PC-9 (cell line): ENCODE data around the gene TSHZ3. TPM values are rescaled to one million over a fixed set of nuclear protein-coding genes. Genes with fewer than 3 reads are reported as not detected.

Experiments
- BruUV-seq: library from RNA; stranded (reverse); fragments of 400-500 nt; replicated peaks from 2 replicates; lab custom pipeline; 2021; lab: Mats Ljungman, UMichigan
- CTCF ChIA-PET: fragments of 300-600 bp; sonication (Branson Sonifier 250); formaldehyde crosslinking; loops from one replicate; lab custom pipeline; 2022; ENCODE audit warnings: antibody characterized with exemption; lab: Charles Lee
- POLR2A ChIA-PET: fragments of 300-600 bp; sonication (Branson Sonifier 250); formaldehyde crosslinking; loops from one replicate; lab custom pipeline; 2022; ENCODE audit warnings: antibody characterized with exemption; ENCODE audit not compliant: unreplicated experiment; lab: Charles Lee
- DNase-seq, 2 experiments: peaks; one replicate each; pipeline versions ENCODE4 v3.0.0 to v3.0.0-alpha.2; 2015 to 2022; ENCODE audit warnings: mixed read lengths in 1 of 2
- H2AFZ ChIP-seq: fragments of 200-600 bp; sonication (generic); 2 replicates; pipeline ENCODE4 v1.8.1; 2017; ENCODE audit warnings: antibody characterized with exemption
- H3F3A ChIP-seq: fragments of 200-600 bp; sonication (generic); 2 replicates; pipeline ENCODE4 v1.8.1; 2017; ENCODE audit warnings: antibody characterized with exemption, mild to moderate bottlenecking, low read depth; ENCODE audit not compliant: insufficient read depth
- H3K27ac ChIP-seq: fragments of 200-600 bp; sonication (generic); 2 replicates; pipeline ENCODE4 v1.6.1; 2016; ENCODE audit warnings: mixed run types
- H3K27me3 ChIP-seq: fragments of 200-600 bp; sonication (generic); 2 replicates; pipeline ENCODE4 v1.6.1; 2016; ENCODE audit warnings: low read depth, mixed run types; ENCODE audit not compliant: insufficient read depth
- H3K36me3 ChIP-seq: fragments of 200-600 bp; sonication (generic); 2 replicates; pipeline ENCODE4 v1.6.1; 2016; ENCODE audit warnings: low read depth, mixed run types
- H3K4me1 ChIP-seq: fragments of 200-600 bp; sonication (generic); replicated peaks from 2 replicates; pipeline ENCODE4 v1.6.1; 2016; ENCODE audit warnings: mixed run types; ENCODE audit not compliant: insufficient read depth
- H3K4me2 ChIP-seq: fragments of 200-600 bp; sonication (generic); 2 replicates; pipeline ENCODE4 v1.6.1; 2017; ENCODE audit warnings: mixed run types
- H3K4me3 ChIP-seq: fragments of 200-600 bp; sonication (generic); 2 replicates; pipeline ENCODE4 v1.6.1; 2016; ENCODE audit warnings: mixed run types
- H3K79me2 ChIP-seq: fragments of 200-600 bp; sonication (generic); 2 replicates; pipeline ENCODE4 v1.6.1; 2017; ENCODE audit warnings: low read depth, mixed run types
- H3K9me2 ChIP-seq: fragments of 200-600 bp; sonication (generic); 2 replicates; pipeline ENCODE4 v1.8.1; 2017; ENCODE audit warnings: mild to moderate bottlenecking; ENCODE audit not compliant: insufficient read depth
- H3K9me3 ChIP-seq: fragments of 200-600 bp; sonication (generic); 2 replicates; pipeline ENCODE4 v1.8.1; 2016; ENCODE audit warnings: low read depth; ENCODE audit not compliant: insufficient read depth
- H4K20me1 ChIP-seq: fragments of 200-600 bp; sonication (generic); 2 replicates; pipeline ENCODE4 v1.8.1; 2017; ENCODE audit not compliant: insufficient read depth
- EZH2 ChIP-seq: fragments of 200-600 bp; sonication (generic); IDR thresholded peaks from 2 replicates; pipeline ENCODE4 v1.8.0; 2017; ENCODE audit warnings: antibody characterized with exemption, low read depth
- intact Hi-C: fragments of 100-400 bp; cut with micrococcal nuclease; formaldehyde crosslinking; loops from one replicate; pipeline ENCODE4 v1.10.0; 2022; ENCODE audit not compliant: unreplicated experiment
- total RNA-seq: library from RNA; stranded (reverse); gene quantifications from 2 replicates; pipeline ENCODE4 v1.2.3, GENCODE V29; 2021
- TF ChIP-seq, protein P1 (sequence below): fragments of 200-600 bp; sonication (generic); conservative IDR thresholded peaks from 2 replicates; pipeline ENCODE4 v1.6.1; 2017; ENCODE audit warnings: mixed run types, antibody characterized with exemption, mild to moderate bottlenecking, moderate library complexity

Gene TSHZ3
- total RNA-seq, 1 experiment from 2014 or later = not detected

DNA sequence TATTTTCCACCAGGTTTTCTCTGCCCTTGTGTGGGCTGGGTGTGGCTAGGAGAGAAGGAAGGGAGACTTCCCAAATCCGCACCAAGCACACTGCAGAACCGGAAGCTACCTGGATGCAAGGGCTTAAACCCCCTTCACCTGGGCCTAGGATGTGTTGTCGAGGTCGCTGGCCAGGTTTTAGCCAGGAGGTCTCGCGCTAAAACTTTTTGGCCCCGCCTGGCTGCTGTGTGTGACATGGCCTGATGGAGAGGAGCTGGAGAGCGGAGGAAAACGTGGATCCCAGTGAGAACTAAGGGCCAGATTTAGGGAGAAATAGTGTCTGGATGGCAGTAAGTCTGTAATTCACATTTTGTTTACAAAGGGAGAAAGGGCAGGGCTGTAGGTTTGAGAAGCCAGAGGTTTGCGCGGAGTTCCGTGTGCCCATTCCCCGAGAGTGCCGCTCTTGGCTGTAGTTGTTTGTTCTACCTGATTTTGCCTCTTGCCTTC, 3.1 kb upstream of the TSHZ3 start:
- no peak overlapping the region for H2AFZ ChIP-seq
- no peak overlapping the region for H3K27ac ChIP-seq
- H3F3A ChIP-seq = no peaks in the 10 kb centered on the region
- no peaks in the 10 kb centered on the region for H3K4me1 ChIP-seq
- intact Hi-C loops = no loop called here
- ChIA-PET CTCF (no interaction called here), POLR2A (no interaction called here)
- no peak for TF ChIP-seq EZH2
- TF ChIP-seq, protein P1, sequence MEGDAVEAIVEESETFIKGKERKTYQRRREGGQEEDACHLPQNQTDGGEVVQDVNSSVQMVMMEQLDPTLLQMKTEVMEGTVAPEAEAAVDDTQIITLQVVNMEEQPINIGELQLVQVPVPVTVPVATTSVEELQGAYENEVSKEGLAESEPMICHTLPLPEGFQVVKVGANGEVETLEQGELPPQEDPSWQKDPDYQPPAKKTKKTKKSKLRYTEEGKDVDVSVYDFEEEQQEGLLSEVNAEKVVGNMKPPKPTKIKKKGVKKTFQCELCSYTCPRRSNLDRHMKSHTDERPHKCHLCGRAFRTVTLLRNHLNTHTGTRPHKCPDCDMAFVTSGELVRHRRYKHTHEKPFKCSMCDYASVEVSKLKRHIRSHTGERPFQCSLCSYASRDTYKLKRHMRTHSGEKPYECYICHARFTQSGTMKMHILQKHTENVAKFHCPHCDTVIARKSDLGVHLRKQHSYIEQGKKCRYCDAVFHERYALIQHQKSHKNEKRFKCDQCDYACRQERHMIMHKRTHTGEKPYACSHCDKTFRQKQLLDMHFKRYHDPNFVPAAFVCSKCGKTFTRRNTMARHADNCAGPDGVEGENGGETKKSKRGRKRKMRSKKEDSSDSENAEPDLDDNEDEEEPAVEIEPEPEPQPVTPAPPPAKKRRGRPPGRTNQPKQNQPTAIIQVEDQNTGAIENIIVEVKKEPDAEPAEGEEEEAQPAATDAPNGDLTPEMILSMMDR = no peak
- H3K27me3 ChIP-seq = peaks cover 37% of the 10 kb centered on the region
- no peak overlapping the region for H3K4me3 ChIP-seq
- no peak overlapping the region for H3K4me2 ChIP-seq
- H3K9me2 ChIP-seq = no peaks in the 10 kb centered on the region
- no peaks in the 10 kb centered on the region for H4K20me1 ChIP-seq
- no peaks in the 10 kb centered on the region for H3K36me3 ChIP-seq
- no TSS peak for BruUV-seq
- no peaks in the 10 kb centered on the region for H3K9me3 ChIP-seq
- DNase-seq = no peak
- H3K79me2 ChIP-seq = no peaks in the 10 kb centered on the region

DNA sequence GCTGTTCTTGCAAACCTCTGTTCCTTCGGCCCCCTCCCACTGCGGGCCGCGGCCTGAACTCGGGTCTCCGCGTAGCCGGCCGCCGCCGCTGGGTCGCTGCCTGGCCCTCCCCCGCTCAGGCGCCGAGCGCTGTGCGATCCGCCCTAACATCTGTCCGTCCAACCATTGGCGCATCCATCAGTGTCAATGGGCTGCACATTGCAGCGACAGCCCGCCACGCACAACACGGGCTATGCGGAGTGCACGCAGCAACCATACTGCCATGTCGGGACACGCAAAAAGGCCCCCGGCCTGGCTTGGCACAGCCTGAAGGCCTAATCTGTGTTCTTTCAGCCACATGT, 2.6 kb upstream of the TSHZ3 start:
- ChIA-PET CTCF (no interaction called here), POLR2A (no interaction called here)
- no peak overlapping the region for H2AFZ ChIP-seq
- no peak overlapping the region for H3K4me3 ChIP-seq
- no peak for TF ChIP-seq EZH2
- DNase-seq = no peak
- no peaks in the 10 kb centered on the region for H3K79me2 ChIP-seq
- no peaks in the 10 kb centered on the region for H3K36me3 ChIP-seq
- no peaks in the 10 kb centered on the region for H4K20me1 ChIP-seq
- intact Hi-C loops = no loop called here
- BruUV-seq = no TSS peak
- no peaks in the 10 kb centered on the region for H3F3A ChIP-seq
- H3K9me2 ChIP-seq = no peaks in the 10 kb centered on the region
- no peaks in the 10 kb centered on the region for H3K4me1 ChIP-seq
- no peak overlapping the region for H3K27ac ChIP-seq
- no peak overlapping the region for H3K4me2 ChIP-seq
- H3K27me3 ChIP-seq = peaks cover 37% of the 10 kb centered on the region
- no peaks in the 10 kb centered on the region for H3K9me3 ChIP-seq

DNA sequence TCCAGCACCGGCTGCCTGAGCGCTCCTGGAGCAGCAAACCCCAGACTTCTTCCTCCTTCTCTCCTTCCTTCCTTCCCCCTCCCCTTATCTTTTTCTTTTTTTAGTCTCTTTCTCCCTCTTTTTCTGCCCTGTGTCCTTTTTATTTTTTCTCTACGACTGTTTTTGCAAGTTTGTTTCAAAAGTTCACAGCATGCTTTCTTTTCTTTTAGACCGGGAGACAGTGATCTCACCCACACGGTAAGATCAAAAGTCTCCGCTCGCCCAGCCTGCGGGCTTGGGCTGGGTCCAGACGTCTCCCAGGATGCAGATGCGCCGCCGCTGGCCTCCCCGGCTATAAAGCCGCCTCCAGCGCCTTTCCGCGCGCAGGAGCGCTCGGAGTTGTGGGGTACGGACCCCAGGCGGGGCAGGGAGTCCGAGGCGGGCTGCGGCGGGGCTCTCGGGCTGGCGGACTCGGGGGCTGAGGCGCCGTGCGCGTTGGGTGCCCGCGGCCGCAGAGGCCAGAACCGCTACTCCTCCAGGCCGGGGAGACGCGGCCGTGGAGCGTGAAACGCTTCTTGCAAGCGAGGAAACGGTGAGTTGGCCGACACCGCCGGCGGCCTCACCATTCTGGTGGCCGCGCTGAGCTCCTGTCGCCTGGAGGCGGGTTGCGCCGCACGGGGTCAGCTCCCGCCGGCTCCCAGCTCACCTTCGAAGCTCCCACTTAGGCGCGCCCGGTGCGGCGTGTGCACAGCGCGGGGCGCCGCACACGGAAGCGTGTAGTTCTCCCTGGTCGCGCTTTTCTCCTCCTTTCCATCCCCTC, 2.0 kb upstream of the TSHZ3 start:
- intact Hi-C loops = no loop called here
- DNase-seq = no peak
- Histone ChIP-seq H3K4me2 (no peak overlapping the region), H3K4me1 (no peaks in the 10 kb centered on the region), H3K27ac (no peak overlapping the region), H4K20me1 (no peaks in the 10 kb centered on the region), H3K27me3 (peaks cover 34% of the 10 kb centered on the region), H3K36me3 (no peaks in the 10 kb centered on the region), H3K9me2 (no peaks in the 10 kb centered on the region), H3K9me3 (no peaks in the 10 kb centered on the region), H3F3A (no peaks in the 10 kb centered on the region), H3K79me2 (no peaks in the 10 kb centered on the region), H3K4me3 (no peak overlapping the region), H2AFZ (no peak overlapping the region)
- CTCF ChIA-PET = no interaction called here
- BruUV-seq = no TSS peak
- TF ChIP-seq EZH2 = no peak
- TF ChIP-seq, protein P1 = no peak
- POLR2A ChIA-PET = no interaction called here
